Cardiac ventricle fibroblast (primary cell): ENCODE results near the gene SLC25A45. TPM values are rescaled to one million over a fixed set of nuclear protein-coding genes. Genes with fewer than 3 reads are reported as not detected.

ENCODE experiments used
- total RNA-seq: library from RNA; depleted of rRNA; stranded (reverse); fragments of >200 nt; gene quantifications from 2 replicates; pipeline ENCODE4 v1.2.3, GENCODE V29; 2015

The SLC25A45 gene
- 3.9 and 5.4 TPM in 2 replicates for total RNA-seq

GRCh38 chr11:65382033-65382803 lies at the start of gene SLC25A45:
Gene SLC25A45 (minus strand): TSS chr11:65382646. CDS start chr11:65381951, 695 bp downstream.

GRCh38 chr11:65422633-65423515 lies 40.4 kb upstream of the SLC25A45 start, which contains the start of gene NEAT1:
Gene NEAT1 (plus strand): TSS chr11:65422798.

GRCh38 chr11:65386307-65387140 lies 4.1 kb upstream of the SLC25A45 start, which contains the start of gene FRMD8:
Gene FRMD8 (plus strand): TSS chr11:65386637. CDS start chr11:65387037, 400 bp downstream.

GRCh38 chr11:65354265-65355012 lies 28.0 kb downstream of the SLC25A45 start, which contains the start of gene TIGD3:
Gene TIGD3 (plus strand): TSS chr11:65354751. CDS start chr11:65355809, 1,058 bp downstream.

Other genes starting within 250 kb of the SLC25A45 start
- gene SYVN1, start 248.1 kb downstream of the SLC25A45 start, total RNA-seq: 64.9 and 65.4 TPM in 2 replicates
- not detected in 2 replicates for gene SPDYC, start 212.4 kb downstream of the SLC25A45 start, total RNA-seq
- gene CAPN1, start 200.7 kb downstream of the SLC25A45 start, total RNA-seq: 126 and 205 TPM in 2 replicates
- gene POLA2, start 120.7 kb downstream of the SLC25A45 start, total RNA-seq: 5.5 and 7.1 TPM in 2 replicates
- gene CDC42EP2, start 67.8 kb downstream of the SLC25A45 start, total RNA-seq: 26.9 and 27.3 TPM in 2 replicates
- gene DPF2, start 48.8 kb downstream of the SLC25A45 start, total RNA-seq: 41.3 and 47.1 TPM in 2 replicates
- 0.37 TPM in 1 of 2 replicates, not detected in the other for gene TIGD3, start 27.9 kb downstream of the SLC25A45 start, total RNA-seq
- 43.5 and 50.6 TPM in 2 replicates for gene FRMD8, start 4.0 kb upstream of the SLC25A45 start, total RNA-seq
- gene NEAT1, start 40.2 kb upstream of the SLC25A45 start, total RNA-seq: 105 and 106 TPM in 2 replicates
- 5,652 and 8,659 TPM in 2 replicates for gene MALAT1, start 116.4 kb upstream of the SLC25A45 start, total RNA-seq
- gene SCYL1, start 142.4 kb upstream of the SLC25A45 start, total RNA-seq: 101 and 106 TPM in 2 replicates
- 263 and 277 TPM in 2 replicates for gene LTBP3, start 175.7 kb upstream of the SLC25A45 start, total RNA-seq
- 33.3 and 40.4 TPM in 2 replicates for gene ZNRD2, start 187.8 kb upstream of the SLC25A45 start, total RNA-seq
- gene FAM89B, start 189.9 kb upstream of the SLC25A45 start, total RNA-seq: 36.1 and 36.3 TPM in 2 replicates
- 23.9 and 38.8 TPM in 2 replicates for gene EHBP1L1, start 193.4 kb upstream of the SLC25A45 start, total RNA-seq
- gene KCNK7, start 213.2 kb upstream of the SLC25A45 start, total RNA-seq: not detected in 2 replicates
- 18.3 and 18.9 TPM in 2 replicates for gene MAP3K11, start 231.6 kb upstream of the SLC25A45 start, total RNA-seq
- gene PCNX3, start 233.1 kb upstream of the SLC25A45 start, total RNA-seq: 26.0 and 29.2 TPM in 2 replicates